Psoas muscle (tissue), 8 donors: ENCODE data around the gene AHNAK. TPM values are rescaled to one million over a fixed set of nuclear protein-coding genes. Genes with fewer than 3 reads are reported as not detected.

ENCODE experiments used
- ATAC-seq, 4 donors: fragments of 200-7000 bp; cut with Tn5 transposase; one replicate each; pipeline ENCODE4 v1.9.1; 2020; ENCODE audit warnings: moderate library complexity in 3 of 4, mild to moderate bottlenecking in 2 of 4
- DNase-seq, 2 donors: peaks; one replicate each; pipeline ENCODE4 v3.0.0-alpha.2; 2020
- H3K27ac ChIP-seq: fragments of 200-600 bp; one replicate; pipeline ENCODE4 v1.8.0; 2022
- H3K27me3 ChIP-seq, 3 donors: fragments of 200-600 bp in 1 of 3; one replicate each; pipeline versions ENCODE4 v1.6.1 to v1.8.0; 2013 to 2022; ENCODE audit warnings: low read length in 2 of 3, mild to moderate bottlenecking in 2 of 3, moderate library complexity in 1 of 3; ENCODE audit not compliant: insufficient read depth in 3 of 3
- H3K36me3 ChIP-seq, 2 donors: fragments of 200-600 bp in 1 of 2; one replicate each; pipeline versions ENCODE4 v1.6.1 to v1.8.0; 2013 to 2022; ENCODE audit warnings: low read depth in 1 of 2, mild to moderate bottlenecking in 1 of 2, moderate library complexity in 1 of 2; ENCODE audit not compliant: insufficient read depth in 1 of 2
- H3K4me1 ChIP-seq: fragments of 200-600 bp; one replicate; pipeline ENCODE4 v1.8.0; 2022
- H3K4me3 ChIP-seq: fragments of 200-600 bp; one replicate; pipeline ENCODE4 v1.8.0; 2022; ENCODE audit warnings: mild to moderate bottlenecking
- H3K9me3 ChIP-seq: fragments of 200-600 bp; one replicate; pipeline ENCODE4 v1.8.0; 2022
- WGBS, 3 donors: extraction: QIAGEN DNeasy Blood & Tissue Kit; methylation state at CpG; one replicate each; pipeline versions ENCODE4 v1.1.6 to v1.1.7; 2013; 5-methylcytosine and 5-hydroxymethylcytosine counted together
- intact Hi-C, 2 donors: fragments of 100-400 bp; cut with DNase I; formaldehyde crosslinking; loops; one replicate each; pipeline versions ENCODE4 v1.11.0 to v1.14.2; 2022
- polyA plus RNA-seq, 3 donors: library from polyadenylated mRNA; stranded (reverse); fragments of 200-250 nt; gene quantifications; one replicate each; pipeline ENCODE4 v1.2.3, GENCODE V29; 2013
- total RNA-seq, 4 donors: library from RNA; stranded (reverse); fragmentation: NEBNext Ultra II Directional in 2 of 4; extraction: Animal tissue kit (Norgen Biotek cat#: 25700) in 2 of 4; gene quantifications; one replicate each; pipeline versions ENCODE4 v1.2.1 to v1.2.4, GENCODE V29; 2021 to 2023
- TF ChIP-seq, protein P1 (sequence below): fragments of 200-600 bp; IDR thresholded peaks from one replicate; pipeline ENCODE4 v1.8.0; 2022; ENCODE audit warnings: antibody characterized with exemption
- donor health status: healthy with polysubstance abuse.
- donor health status: DM: no; HTN: no; CAD: no; lungs with moderate emphysema.
- donor health status: Bipolar disorder and iron deficiency.
- donor health status: healthy.
- donor health status: DM: yes; HTN: yes; CAD: no.
- donor health status: DM: no; HTN: no; CAD: no.
- donor health status: DM: no; HTN: no; CAD: no.
- donor health status: DM: yes; HTN: yes; CAD: no.

Gene AHNAK
- total and polyA plus RNA-seq, 7 donors, result 93.5 to 679 (median 376) TPM

DNA sequence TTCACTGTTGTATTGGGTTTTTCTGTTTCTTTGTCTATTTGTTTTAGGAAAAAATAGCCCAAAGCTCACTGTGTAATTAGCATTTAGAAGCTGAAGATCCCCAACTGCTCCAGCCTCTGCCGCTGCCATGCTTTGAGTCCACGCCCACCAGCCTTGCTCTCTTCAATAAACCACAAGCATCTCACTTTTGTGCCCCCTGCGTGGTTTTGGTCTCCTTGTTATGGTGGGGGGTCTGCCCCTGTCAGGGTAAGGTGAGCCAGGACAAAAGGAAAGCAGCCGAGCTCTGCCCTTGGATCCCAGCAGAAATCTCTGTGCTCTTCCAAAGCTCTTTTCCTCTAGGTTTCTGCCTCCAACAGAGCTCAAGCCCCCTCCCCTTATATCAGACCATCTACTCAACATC is 123.6 kb downstream of the AHNAK start:
- TF ChIP-seq, protein P1, sequence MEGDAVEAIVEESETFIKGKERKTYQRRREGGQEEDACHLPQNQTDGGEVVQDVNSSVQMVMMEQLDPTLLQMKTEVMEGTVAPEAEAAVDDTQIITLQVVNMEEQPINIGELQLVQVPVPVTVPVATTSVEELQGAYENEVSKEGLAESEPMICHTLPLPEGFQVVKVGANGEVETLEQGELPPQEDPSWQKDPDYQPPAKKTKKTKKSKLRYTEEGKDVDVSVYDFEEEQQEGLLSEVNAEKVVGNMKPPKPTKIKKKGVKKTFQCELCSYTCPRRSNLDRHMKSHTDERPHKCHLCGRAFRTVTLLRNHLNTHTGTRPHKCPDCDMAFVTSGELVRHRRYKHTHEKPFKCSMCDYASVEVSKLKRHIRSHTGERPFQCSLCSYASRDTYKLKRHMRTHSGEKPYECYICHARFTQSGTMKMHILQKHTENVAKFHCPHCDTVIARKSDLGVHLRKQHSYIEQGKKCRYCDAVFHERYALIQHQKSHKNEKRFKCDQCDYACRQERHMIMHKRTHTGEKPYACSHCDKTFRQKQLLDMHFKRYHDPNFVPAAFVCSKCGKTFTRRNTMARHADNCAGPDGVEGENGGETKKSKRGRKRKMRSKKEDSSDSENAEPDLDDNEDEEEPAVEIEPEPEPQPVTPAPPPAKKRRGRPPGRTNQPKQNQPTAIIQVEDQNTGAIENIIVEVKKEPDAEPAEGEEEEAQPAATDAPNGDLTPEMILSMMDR, result no peak
- H3K27ac ChIP-seq, result no peak overlapping the region
- DNase-seq (peak in 1 of 2 donors; percentile 20), ATAC-seq (no peak)
- H3K4me3 ChIP-seq, result no peak overlapping the region
- no peaks in the 10 kb centered on the region for H3K27me3 ChIP-seq
- H3K36me3 ChIP-seq, result no peaks in the 10 kb centered on the region
- 80 to 84% (median 83%) methylated on average over 4 of the region's 4 CpGs for WGBS, 3 donors
- H3K9me3 ChIP-seq, result no peaks in the 10 kb centered on the region
- intact Hi-C loops, result loop anchor here in 1 of 2 donors (5.0 kb wide), 1 partner anchor 119 kb away; no protein-coding TSS in a partner anchor
- no peaks in the 10 kb centered on the region for H3K4me1 ChIP-seq

DNA sequence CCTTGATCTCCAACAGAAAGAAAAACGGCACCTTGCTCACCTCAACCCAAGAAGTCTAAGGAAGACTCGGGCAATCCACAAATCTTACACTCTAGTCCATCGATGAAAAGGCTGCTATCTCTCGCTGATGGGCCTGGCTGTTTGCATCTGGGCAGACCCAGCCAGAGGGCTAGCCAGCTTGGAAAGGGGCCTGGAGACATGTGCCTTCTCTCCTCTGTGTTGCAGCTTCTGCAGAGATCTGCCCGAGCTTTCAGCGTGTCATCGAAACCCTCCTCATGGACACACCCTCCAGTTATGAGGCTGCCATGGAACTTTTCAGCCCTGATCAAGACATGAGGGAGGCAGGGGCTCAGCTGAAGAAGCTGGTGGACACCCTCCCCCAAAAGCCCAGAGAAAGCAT is 124.6 kb downstream of the AHNAK start:
- ATAC-seq, result no peak
- intact Hi-C loops, result loop anchor here (1.0 to 5.0 kb wide), 2 partner anchors 120 to 138 kb away; no protein-coding TSS in a partner anchor
- DNase-seq, result peak in 1 of 2 donors; percentile 49
- no peak overlapping the region for H3K27ac ChIP-seq
- 35 to 53% (median 52%) methylated on average over 7 of the region's 7 CpGs for WGBS, 3 donors
- no peaks in the 10 kb centered on the region for H3K36me3 ChIP-seq
- TF ChIP-seq, protein P1, result no peak
- no peaks in the 10 kb centered on the region for H3K9me3 ChIP-seq
- no peaks in the 10 kb centered on the region for H3K27me3 ChIP-seq
- H3K4me3 ChIP-seq, result no peak overlapping the region
- H3K4me1 ChIP-seq, result no peaks in the 10 kb centered on the region

DNA sequence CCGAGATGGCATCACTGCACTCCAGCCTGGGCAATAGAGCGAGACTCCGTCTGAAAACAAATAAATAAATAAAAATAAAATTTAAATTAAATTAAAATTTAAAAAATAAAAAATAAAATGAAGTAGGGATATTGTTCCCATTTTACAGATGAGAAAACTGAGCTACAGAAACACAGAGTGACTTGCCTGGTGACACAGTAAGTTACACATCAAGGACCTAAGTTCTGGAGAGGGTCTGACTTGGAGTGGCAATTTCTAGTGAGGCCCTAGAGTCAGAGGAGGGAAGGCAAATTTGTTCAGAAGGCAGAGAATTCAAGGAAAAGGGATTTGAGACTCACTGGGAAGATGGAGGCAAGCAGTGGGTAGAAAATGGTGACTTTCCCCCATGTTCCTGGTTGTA is 125.7 kb downstream of the AHNAK start:
- Histone ChIP-seq H3K9me3 (no peaks in the 10 kb centered on the region), H3K27ac (no peak overlapping the region), H3K36me3 (no peaks in the 10 kb centered on the region), H3K4me1 (no peaks in the 10 kb centered on the region), H3K27me3 (no peaks in the 10 kb centered on the region), H3K4me3 (no peak overlapping the region)
- no peak for ATAC-seq
- TF ChIP-seq, protein P1, result no peak
- DNase-seq, result no peak
- intact Hi-C loops, result loop anchor here in 1 of 2 donors (5.0 kb wide), 1 partner anchor 121 kb away; no protein-coding TSS in a partner anchor
- WGBS, 3 donors, result 91 to 100% (median 96%) methylated on average over 3 of the region's 3 CpGs

DNA sequence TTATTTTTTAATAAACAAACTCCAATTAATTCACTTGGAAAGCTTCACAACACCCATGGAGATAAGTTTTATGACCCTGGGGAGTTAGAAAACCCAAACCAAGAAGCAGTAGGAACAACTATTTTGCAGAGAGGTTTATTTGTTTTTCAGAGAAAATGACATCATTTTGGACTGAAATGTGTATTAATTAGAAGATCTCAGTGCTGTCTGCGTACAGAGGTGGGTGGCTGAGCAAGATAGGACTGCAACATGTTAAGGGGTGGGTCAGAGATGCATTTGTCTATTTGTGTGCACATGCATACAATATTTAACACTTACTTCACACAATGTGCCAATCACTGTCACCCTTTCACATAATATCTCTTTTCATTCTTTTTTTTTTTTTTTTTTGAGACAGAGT is 126.7 kb downstream of the AHNAK start:
- DNase-seq, result no peak
- no peaks in the 10 kb centered on the region for H3K9me3 ChIP-seq
- TF ChIP-seq, protein P1, result no peak
- 55 to 73% (median 61%) methylated on average over 1 of the region's 1 CpG for WGBS, 3 donors
- H3K4me3 ChIP-seq, result no peak overlapping the region
- ATAC-seq, result no peak
- intact Hi-C loops, result loop anchor here in 1 of 2 donors (5.0 kb wide), 1 partner anchor 122 kb away; no protein-coding TSS in a partner anchor
- H3K27me3 ChIP-seq, result no peaks in the 10 kb centered on the region
- H3K4me1 ChIP-seq, result no peaks in the 10 kb centered on the region
- no peaks in the 10 kb centered on the region for H3K36me3 ChIP-seq
- no peak overlapping the region for H3K27ac ChIP-seq
